Measurements from ENCODE around the gene PPARG.
"Not testable (repeated sequence)": the region's sequence is repeated elsewhere in the genome, so short reads cannot be mapped to it uniquely, and the experiment has no call there.

Gene PPARG

DNA sequence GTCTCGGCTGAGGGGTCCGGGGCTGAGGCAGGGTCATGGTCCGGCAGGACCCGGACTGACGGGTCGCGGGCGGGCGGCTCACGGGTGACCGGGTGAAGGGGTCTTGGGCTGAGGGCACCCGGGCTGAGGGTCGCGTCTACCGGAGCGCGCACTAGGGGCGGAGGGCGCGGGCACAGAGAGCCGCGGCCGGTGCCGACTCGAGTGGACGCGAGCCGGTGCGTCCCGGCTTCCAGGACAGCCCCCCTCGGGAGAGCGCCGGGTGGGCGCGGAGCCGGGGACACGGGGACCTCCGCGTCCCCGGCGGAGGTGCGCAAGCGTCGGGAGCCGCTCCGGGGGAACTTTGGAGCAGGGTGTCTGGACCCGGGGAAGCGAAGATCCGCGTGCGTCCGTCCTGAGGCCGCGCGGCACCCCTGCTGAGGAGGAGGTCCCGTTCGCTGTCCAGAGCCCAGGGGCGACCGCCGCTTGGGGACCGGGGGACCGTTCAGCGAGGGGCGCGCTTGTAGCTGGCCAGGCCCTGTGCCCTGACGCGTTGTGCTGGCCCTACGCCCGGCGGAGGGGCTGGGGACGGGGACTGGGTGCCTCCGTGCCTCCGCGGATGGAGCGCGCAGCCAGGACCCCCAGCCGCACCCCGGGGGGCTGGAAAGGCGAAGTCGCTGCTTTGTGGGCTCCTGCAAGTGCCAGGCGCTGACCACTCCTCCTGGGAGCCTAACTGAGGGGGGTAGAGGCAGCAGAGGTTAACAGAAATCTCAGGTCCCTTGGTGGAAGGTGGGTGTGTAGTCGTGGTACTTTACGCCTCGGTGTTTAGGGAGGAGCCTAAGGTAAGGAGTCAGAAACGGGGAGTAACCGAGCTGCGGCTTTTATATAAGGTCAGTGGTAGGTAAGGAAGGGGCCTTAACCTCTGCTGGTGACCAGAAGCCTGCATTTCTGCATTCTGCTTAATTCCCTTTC, at the start of gene PPARG:
Gene PPARG, plus strand, starts transcription at position 889 of the 948 bp plus-strand sequence. CDS start 90,642 bp downstream, outside the sequence.
- Histone ChIP-seq H3K4me3 (ENCODE audit: low read length) (peak within 1 kb of the TSS; percentile 90), H3K9me3 (ENCODE audit: control insufficient read depth, low read length) (peaks cover 6% of the 10 kb centered on the region), H3K36me3 (ENCODE audit: control insufficient read depth, insufficient read depth, low read length, severe bottlenecking) (no peaks in the 10 kb centered on the region), H3K4me1 (ENCODE audit: control insufficient read depth, insufficient read depth, low read length) (peaks cover 25% of the 10 kb centered on the region), H3K27me3 (replicated peaks; ENCODE audit: control insufficient read depth, insufficient read depth, low read length) (no peaks in the 10 kb centered on the region), H3K9ac (ENCODE audit: low read length) (peak within 1 kb of the TSS; percentile 98)
- DNase-seq (ENCODE audit: low read depth) = peak; percentile 64

DNA sequence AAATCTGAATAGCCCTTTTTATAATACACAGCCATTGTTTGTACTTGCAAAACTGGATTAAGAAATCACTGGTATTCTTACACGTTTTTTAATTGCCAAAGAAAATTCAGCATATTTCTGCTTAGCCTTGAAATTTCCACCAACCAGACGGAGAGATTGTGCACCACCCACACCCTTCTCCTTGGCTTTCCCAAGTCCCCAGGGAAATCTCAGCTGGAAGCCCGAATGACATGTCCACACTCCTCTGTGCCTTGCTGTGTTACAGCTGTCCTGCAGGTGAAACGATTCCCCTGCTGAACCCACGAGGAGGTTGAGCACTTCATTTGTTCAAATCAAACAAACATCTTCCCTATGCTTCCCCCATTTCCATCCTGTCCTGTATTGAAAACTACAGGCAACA, 49.6 kb upstream of the PPARG start:
- H3K9ac ChIP-seq (ENCODE audit: low read length) = peak overlapping the region; percentile 46
- DNase-seq (ENCODE audit: low read depth) = no peak
- H3K4me3 ChIP-seq (ENCODE audit: low read length) = peak overlapping the region; percentile 45
- H3K9me3 ChIP-seq (ENCODE audit: control insufficient read depth, low read length) = peaks cover 7% of the 10 kb centered on the region
- H3K27me3 ChIP-seq (replicated peaks; ENCODE audit: control insufficient read depth, insufficient read depth, low read length) = no peaks in the 10 kb centered on the region
- peaks cover 31% of the 10 kb centered on the region for H3K4me1 ChIP-seq (ENCODE audit: control insufficient read depth, insufficient read depth, low read length)
- H3K36me3 ChIP-seq (ENCODE audit: control insufficient read depth, insufficient read depth, low read length, severe bottlenecking) = no peaks in the 10 kb centered on the region

DNA sequence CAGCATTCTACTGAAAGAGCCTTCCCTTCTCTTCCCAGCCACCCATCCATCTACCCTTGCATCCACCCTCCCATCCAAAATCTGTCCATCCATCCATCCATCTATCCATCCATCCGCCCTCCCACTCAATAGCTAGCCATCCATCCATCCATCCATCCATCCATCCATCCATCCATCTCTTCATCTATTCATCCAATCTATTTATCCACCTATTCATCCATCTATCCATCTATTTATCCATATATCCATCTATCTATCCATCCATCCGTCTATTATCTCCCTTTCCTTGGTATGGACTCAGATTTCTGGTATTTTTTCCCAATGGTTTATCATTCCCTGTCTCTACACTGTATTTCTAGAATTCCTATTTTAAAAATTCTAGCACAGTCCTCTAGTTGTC, 46.1 kb upstream of the PPARG start:
- Histone ChIP-seq H3K9me3 (ENCODE audit: control insufficient read depth, low read length) (peaks cover 11% of the 10 kb centered on the region), H3K9ac (ENCODE audit: low read length) (no peak overlapping the region), H3K27me3 (replicated peaks; ENCODE audit: control insufficient read depth, insufficient read depth, low read length) (no peaks in the 10 kb centered on the region), H3K4me3 (ENCODE audit: low read length) (no peak overlapping the region), H3K36me3 (ENCODE audit: control insufficient read depth, insufficient read depth, low read length, severe bottlenecking) (no peaks in the 10 kb centered on the region), H3K4me1 (ENCODE audit: control insufficient read depth, insufficient read depth, low read length) (peaks cover 15% of the 10 kb centered on the region)
- DNase-seq (ENCODE audit: low read depth) = no peak

DNA sequence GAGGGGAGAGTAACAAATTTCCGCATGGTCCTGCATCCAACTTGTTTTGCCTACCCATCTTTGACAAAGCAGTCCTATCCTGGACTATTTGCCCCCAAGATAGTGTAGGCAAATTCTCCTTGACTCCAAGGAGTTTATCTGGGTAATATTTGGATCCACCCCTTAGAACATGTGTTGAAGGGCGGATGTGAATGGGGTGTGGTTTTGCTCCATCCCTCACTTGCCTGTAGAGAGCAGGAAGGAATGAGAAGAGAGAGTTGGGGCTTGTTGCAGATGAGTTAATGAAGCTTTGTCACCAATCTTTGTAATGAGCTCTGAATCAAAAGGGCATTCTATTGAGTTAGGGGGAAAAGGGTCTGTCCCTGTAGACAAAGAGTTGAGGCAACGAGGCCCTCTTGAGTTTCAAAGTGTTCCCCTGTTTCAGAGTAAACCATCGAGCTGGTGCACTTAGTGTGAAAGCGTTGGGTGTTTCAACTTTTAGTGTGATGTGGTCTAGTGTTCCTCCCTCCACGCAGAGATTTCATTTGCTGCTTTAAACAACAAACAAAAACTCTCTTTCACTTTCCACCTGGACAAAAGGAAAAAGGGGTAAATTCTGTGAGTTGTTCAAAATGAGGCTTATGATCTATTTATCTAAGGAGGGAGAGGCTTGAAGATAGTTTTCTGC, 42.2 kb upstream of the PPARG start:
- peaks cover 16% of the 10 kb centered on the region for H3K9me3 ChIP-seq (ENCODE audit: control insufficient read depth, low read length)
- H3K9ac ChIP-seq (ENCODE audit: low read length) = no peak overlapping the region
- H3K27me3 ChIP-seq (replicated peaks; ENCODE audit: control insufficient read depth, insufficient read depth, low read length) = no peaks in the 10 kb centered on the region
- no peak overlapping the region for H3K4me3 ChIP-seq (ENCODE audit: low read length)
- H3K36me3 ChIP-seq (ENCODE audit: control insufficient read depth, insufficient read depth, low read length, severe bottlenecking) = no peaks in the 10 kb centered on the region
- no peak for DNase-seq (ENCODE audit: low read depth)
- no peaks in the 10 kb centered on the region for H3K4me1 ChIP-seq (ENCODE audit: control insufficient read depth, insufficient read depth, low read length)

DNA sequence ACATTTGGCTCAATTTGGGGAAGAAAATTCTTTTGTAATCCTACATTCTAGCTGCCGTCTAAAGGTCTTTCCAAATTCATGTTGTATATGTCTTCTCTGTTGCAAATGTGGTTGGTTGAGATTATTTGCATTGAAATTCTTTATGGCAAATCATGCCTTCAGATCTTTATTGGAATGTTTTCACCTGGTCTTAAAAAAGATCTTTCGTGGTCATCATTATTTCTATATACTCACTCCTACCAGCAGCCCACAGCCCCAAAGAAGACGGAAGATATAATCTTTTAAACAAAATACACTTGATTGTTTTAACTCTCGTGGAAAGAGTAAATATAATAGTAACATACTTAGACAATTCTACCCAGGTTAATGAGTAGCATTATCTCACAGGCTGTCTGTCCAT, 41.5 kb upstream of the PPARG start:
- H3K4me1 ChIP-seq (ENCODE audit: control insufficient read depth, insufficient read depth, low read length) = no peaks in the 10 kb centered on the region
- no peaks in the 10 kb centered on the region for H3K36me3 ChIP-seq (ENCODE audit: control insufficient read depth, insufficient read depth, low read length, severe bottlenecking)
- no peaks in the 10 kb centered on the region for H3K27me3 ChIP-seq (replicated peaks; ENCODE audit: control insufficient read depth, insufficient read depth, low read length)
- no peak overlapping the region for H3K4me3 ChIP-seq (ENCODE audit: low read length)
- H3K9me3 ChIP-seq (ENCODE audit: control insufficient read depth, low read length) = peaks cover 15% of the 10 kb centered on the region
- DNase-seq (ENCODE audit: low read depth) = no peak
- no peak overlapping the region for H3K9ac ChIP-seq (ENCODE audit: low read length)

DNA sequence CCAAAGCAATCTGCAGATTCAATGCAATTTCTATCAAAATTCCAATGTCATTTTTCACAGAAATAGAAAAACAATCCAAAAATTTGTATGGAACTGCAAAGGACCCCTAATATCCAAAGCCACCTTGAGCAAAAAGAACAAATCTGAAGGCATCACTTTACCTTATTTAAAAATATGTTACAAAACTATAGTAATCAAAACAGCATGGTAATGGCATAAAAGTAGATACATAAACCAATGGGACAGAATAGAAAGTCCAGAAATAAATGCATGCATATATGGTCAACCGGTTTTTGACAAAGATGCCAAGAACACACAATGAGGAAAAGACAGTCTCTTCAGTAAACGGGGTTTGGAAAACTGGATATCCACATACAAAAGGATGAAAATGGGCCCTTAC, 39.4 kb upstream of the PPARG start:
- Histone ChIP-seq H3K36me3 (ENCODE audit: control insufficient read depth, insufficient read depth, low read length, severe bottlenecking) (no peaks in the 10 kb centered on the region), H3K4me1 (ENCODE audit: control insufficient read depth, insufficient read depth, low read length) (peaks cover 8% of the 10 kb centered on the region), H3K9ac (ENCODE audit: low read length) (no peak overlapping the region), H3K27me3 (replicated peaks; ENCODE audit: control insufficient read depth, insufficient read depth, low read length) (no peaks in the 10 kb centered on the region), H3K4me3 (ENCODE audit: low read length) (no peak overlapping the region), H3K9me3 (ENCODE audit: control insufficient read depth, low read length) (peaks cover 15% of the 10 kb centered on the region)
- no peak for DNase-seq (ENCODE audit: low read depth)

DNA sequence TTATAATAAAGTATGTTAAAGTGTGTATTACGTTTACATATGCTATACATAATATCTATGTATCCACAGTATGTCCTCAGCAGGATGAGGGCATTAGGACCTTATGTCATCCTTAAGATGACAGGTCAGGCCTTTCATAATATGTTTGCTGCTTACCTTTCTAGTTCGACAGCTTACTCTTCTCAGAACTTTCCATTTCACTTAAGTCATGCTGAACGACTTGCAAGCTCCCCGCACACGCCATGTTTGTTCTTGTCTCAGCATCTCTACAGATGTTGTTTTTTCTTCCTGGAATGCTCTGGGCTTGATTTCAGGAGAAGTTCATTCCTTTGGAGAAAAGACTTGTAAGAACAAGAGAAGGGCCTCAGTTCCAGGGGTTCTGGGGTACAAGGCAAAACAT, 36.0 kb upstream of the PPARG start:
- Histone ChIP-seq H3K4me1 (ENCODE audit: control insufficient read depth, insufficient read depth, low read length) (peaks cover 8% of the 10 kb centered on the region), H3K36me3 (ENCODE audit: control insufficient read depth, insufficient read depth, low read length, severe bottlenecking) (no peaks in the 10 kb centered on the region), H3K9me3 (ENCODE audit: control insufficient read depth, low read length) (peaks cover 11% of the 10 kb centered on the region), H3K9ac (ENCODE audit: low read length) (no peak overlapping the region), H3K27me3 (replicated peaks; ENCODE audit: control insufficient read depth, insufficient read depth, low read length) (no peaks in the 10 kb centered on the region), H3K4me3 (ENCODE audit: low read length) (no peak overlapping the region)
- DNase-seq (ENCODE audit: low read depth) = no peak

DNA sequence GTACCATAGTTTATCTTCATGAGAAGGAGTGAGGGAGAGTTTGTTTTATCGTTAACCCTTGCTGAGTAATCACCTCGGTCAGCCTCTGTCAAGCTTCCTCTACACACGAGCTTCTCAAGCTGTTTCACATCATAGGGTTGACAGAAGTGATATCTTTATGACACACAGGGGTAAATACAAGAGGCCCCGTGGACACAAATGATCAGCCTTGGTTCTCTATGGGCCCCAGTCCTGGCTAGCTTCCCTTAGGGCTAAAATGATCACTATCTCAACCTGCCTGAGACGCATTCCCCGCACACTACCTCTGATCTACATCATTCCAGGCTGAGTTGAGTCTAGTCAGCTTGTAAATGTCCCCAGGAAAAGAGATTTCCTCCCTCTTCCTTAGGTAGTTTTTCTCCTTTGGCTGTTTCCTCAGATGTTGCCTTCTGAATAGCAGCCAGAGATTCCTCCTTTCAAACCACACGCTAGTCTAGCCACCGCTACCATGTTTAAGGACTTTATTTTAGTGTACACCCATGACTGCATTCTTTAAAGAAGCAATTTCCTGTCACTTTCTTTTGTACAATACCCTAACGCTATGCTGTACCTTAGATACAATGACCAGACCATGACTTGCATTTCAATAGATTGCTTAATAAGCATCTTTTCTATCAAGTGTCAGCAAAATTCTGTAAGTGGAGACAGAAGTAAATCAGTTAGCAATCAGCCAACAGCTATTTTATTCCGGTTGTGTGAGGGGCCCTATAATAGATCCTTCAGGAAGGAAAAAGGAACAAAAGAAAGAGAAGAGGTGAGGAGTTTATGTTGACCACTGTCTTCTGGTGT, 35.1 kb upstream of the PPARG start:
- Histone ChIP-seq H3K4me3 (ENCODE audit: low read length) (no peak overlapping the region), H3K36me3 (ENCODE audit: control insufficient read depth, insufficient read depth, low read length, severe bottlenecking) (no peaks in the 10 kb centered on the region), H3K9ac (ENCODE audit: low read length) (no peak overlapping the region), H3K9me3 (ENCODE audit: control insufficient read depth, low read length) (peaks cover 11% of the 10 kb centered on the region), H3K27me3 (replicated peaks; ENCODE audit: control insufficient read depth, insufficient read depth, low read length) (no peaks in the 10 kb centered on the region), H3K4me1 (ENCODE audit: control insufficient read depth, insufficient read depth, low read length) (peaks cover 8% of the 10 kb centered on the region)
- no peak for DNase-seq (ENCODE audit: low read depth)

DNA sequence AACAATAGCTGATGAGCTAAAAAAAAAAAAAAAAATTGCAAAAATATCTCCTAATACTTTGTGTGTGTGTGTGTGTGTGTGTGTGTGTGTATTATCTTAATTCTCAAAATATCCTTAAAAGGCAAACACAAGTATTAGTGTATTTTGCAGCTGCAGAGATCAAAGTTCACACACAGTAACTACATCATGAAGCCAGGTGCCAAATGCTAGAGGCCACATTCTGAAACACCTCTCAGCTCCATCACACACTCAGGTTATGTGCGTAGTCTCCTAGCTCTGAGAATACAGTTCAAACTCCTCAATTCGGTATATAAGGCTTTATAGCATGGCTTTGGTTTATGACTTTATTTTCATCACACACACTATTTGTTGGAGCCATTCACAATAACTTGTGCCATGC, 33.5 kb upstream of the PPARG start:
- Histone ChIP-seq H3K9ac (ENCODE audit: low read length) (no peak overlapping the region), H3K9me3 (ENCODE audit: control insufficient read depth, low read length) (no peaks in the 10 kb centered on the region), H3K4me1 (ENCODE audit: control insufficient read depth, insufficient read depth, low read length) (peaks cover 8% of the 10 kb centered on the region), H3K36me3 (ENCODE audit: control insufficient read depth, insufficient read depth, low read length, severe bottlenecking) (no peaks in the 10 kb centered on the region), H3K4me3 (ENCODE audit: low read length) (no peak overlapping the region), H3K27me3 (replicated peaks; ENCODE audit: control insufficient read depth, insufficient read depth, low read length) (no peaks in the 10 kb centered on the region)
- no peak for DNase-seq (ENCODE audit: low read depth)

DNA sequence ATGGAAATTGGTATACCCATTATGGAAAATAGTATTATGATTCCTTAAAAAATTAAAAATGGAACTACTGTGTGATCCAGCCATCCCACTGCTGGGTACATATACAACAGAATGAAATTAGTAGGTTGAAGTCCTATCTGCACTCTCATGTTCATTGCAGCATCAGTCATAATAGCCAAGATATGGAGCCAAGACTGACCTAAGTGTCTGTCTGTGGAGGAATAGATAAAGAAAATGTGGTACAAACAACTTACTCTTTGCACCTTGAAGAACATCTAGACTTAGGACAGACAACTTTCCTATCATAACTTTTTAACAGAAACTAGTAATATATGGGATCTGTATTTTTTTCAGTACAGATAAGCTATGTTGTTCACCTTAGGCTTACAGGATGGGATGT, 30.0 kb upstream of the PPARG start:
- no peak for DNase-seq (ENCODE audit: low read depth)
- H3K4me1 ChIP-seq (ENCODE audit: control insufficient read depth, insufficient read depth, low read length) = peaks cover 9% of the 10 kb centered on the region
- H3K4me3 ChIP-seq (ENCODE audit: low read length) = no peak overlapping the region
- H3K9ac ChIP-seq (ENCODE audit: low read length) = no peak overlapping the region
- no peaks in the 10 kb centered on the region for H3K27me3 ChIP-seq (replicated peaks; ENCODE audit: control insufficient read depth, insufficient read depth, low read length)
- H3K36me3 ChIP-seq (ENCODE audit: control insufficient read depth, insufficient read depth, low read length, severe bottlenecking) = no peaks in the 10 kb centered on the region
- H3K9me3 ChIP-seq (ENCODE audit: control insufficient read depth, low read length) = no peaks in the 10 kb centered on the region

DNA sequence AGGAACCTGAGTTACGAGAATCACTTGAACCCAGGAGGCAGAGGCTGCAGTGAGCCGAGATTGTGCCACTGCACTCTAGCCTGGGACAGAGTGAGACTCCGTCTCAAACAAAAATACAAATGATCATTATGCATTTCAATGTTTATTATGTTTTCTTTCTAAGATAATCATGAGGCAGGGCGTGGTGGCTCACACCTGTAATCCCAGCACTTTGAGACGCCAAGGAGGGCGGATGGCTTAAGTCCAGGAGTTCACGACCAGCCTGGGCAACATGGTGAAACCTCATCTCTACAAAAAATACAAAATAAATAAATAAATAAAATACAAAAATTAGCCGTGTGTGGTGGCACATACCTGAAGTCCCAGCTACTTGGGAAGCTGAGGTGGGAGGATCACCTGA, 26.7 kb upstream of the PPARG start:
- H3K27me3 ChIP-seq (replicated peaks; ENCODE audit: control insufficient read depth, insufficient read depth, low read length); H3K36me3 ChIP-seq (ENCODE audit: control insufficient read depth, insufficient read depth, low read length, severe bottlenecking); H3K9me3 ChIP-seq (ENCODE audit: control insufficient read depth, low read length); DNase-seq (ENCODE audit: low read depth); H3K9ac ChIP-seq (ENCODE audit: low read length); H3K4me3 ChIP-seq (ENCODE audit: low read length): not testable (repeated sequence)
- H3K4me1 ChIP-seq (ENCODE audit: control insufficient read depth, insufficient read depth, low read length) = peaks cover 32% of the 10 kb centered on the region

All from adipocyte (in vitro differentiated cells).